BE2C (cell line): Measurements from ENCODE around the gene ZNF618.

Experiments used
- DNase-seq: peaks from one replicate; pipeline ENCODE4 v3.0.0-alpha.2; 2020
- H3K27me3 ChIP-seq: fragments of 250-450 bp; sonication (Bioruptor Pico); 2 replicates; pipeline ENCODE4 v1.5.1; 2020; ENCODE audit warnings: mild to moderate bottlenecking
- H3K36me3 ChIP-seq: fragments of 250-450 bp; sonication (Bioruptor Pico); 2 replicates; pipeline ENCODE4 v1.5.1; 2020; ENCODE audit warnings: mild to moderate bottlenecking
- H3K4me1 ChIP-seq: fragments of 250-450 bp; sonication (Bioruptor Pico); 2 replicates; pipeline ENCODE4 v1.5.1; 2020
- H3K4me3 ChIP-seq: 2 replicates; pipeline ENCODE4 v1.5.1; 2011; ENCODE audit warnings: low read depth, low read length
- H3K9me3 ChIP-seq: fragments of 250-450 bp; sonication (Bioruptor Pico); 2 replicates; pipeline ENCODE4 v1.5.1; 2020
- CTCF ChIP-seq: IDR thresholded peaks from 2 replicates; pipeline ENCODE4 v1.5.1; 2012; ENCODE audit warnings: mild to moderate bottlenecking, low read depth, low read length

ZNF618 gene

GRCh38 chr9:113986931-113987330 is 110.8 kb downstream of the ZNF618 start:
- Histone ChIP-seq H3K4me3 (no peak overlapping the region), H3K36me3 (peaks cover 39% of the 10 kb centered on the region), H3K4me1 (peaks cover 12% of the 10 kb centered on the region), H3K27me3 (no peaks in the 10 kb centered on the region), H3K9me3 (no peaks in the 10 kb centered on the region)
- TF ChIP-seq CTCF, result no peak
- DNase-seq, result no peak

DNA sequence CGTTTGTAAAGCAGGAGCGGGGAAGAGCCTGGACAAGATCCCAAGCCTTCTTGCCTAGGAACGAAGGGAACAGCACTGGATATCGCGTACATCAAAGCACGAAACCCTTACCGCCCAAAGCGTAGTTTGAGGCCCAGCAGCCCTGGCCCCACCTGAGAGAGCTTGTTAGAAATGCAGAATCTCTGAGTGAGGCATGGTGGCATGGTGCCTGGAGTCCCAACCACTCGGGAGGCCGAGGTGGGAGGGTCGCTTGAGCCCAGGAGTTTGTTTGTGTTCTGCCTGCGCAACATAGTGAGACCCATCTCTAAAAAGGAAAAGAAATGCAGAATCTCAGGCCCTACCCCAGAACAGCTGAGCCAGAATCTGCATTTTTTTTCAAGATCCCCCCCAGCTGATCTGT is 111.4 kb downstream of the ZNF618 start:
- H3K36me3 ChIP-seq, result peaks cover 39% of the 10 kb centered on the region
- peaks cover 12% of the 10 kb centered on the region for H3K4me1 ChIP-seq
- TF ChIP-seq CTCF, result no peak
- no peaks in the 10 kb centered on the region for H3K27me3 ChIP-seq
- no peak overlapping the region for H3K4me3 ChIP-seq
- no peaks in the 10 kb centered on the region for H3K9me3 ChIP-seq
- no peak for DNase-seq

GRCh38 chr9:113988385-113989016 is 112.4 kb downstream of the ZNF618 start:
- Histone ChIP-seq H3K27me3 (no peaks in the 10 kb centered on the region), H3K4me1 (peaks cover 15% of the 10 kb centered on the region), H3K9me3 (no peaks in the 10 kb centered on the region), H3K36me3 (peaks cover 46% of the 10 kb centered on the region), H3K4me3 (no peak overlapping the region)
- TF ChIP-seq CTCF, result no peak
- DNase-seq, result no peak

GRCh38 chr9:113989017-113989713 is 113.1 kb downstream of the ZNF618 start:
- no peak for TF ChIP-seq CTCF
- Histone ChIP-seq H3K4me1 (peaks cover 22% of the 10 kb centered on the region), H3K9me3 (no peaks in the 10 kb centered on the region), H3K4me3 (no peak overlapping the region), H3K27me3 (no peaks in the 10 kb centered on the region), H3K36me3 (peaks cover 45% of the 10 kb centered on the region)
- DNase-seq, result no peak

GRCh38 chr9:113989714-113990569 is 113.8 kb downstream of the ZNF618 start:
- peaks cover 37% of the 10 kb centered on the region for H3K36me3 ChIP-seq
- peaks cover 22% of the 10 kb centered on the region for H3K4me1 ChIP-seq
- TF ChIP-seq CTCF, result no peak
- DNase-seq, result no peak
- no peaks in the 10 kb centered on the region for H3K9me3 ChIP-seq
- no peaks in the 10 kb centered on the region for H3K27me3 ChIP-seq
- H3K4me3 ChIP-seq, result no peak overlapping the region
